Islet precursor cell (in vitro differentiated cells): Measurements from ENCODE around the gene YWHAG.
"Not testable (repeated sequence)": the region's sequence is repeated elsewhere in the genome, so short reads cannot be mapped to it uniquely, and the experiment has no call there.

Experiments
- DNase-seq: peaks from one replicate; pipeline ENCODE4 v3.0.0-alpha.2; 2018

YWHAG gene

DNA sequence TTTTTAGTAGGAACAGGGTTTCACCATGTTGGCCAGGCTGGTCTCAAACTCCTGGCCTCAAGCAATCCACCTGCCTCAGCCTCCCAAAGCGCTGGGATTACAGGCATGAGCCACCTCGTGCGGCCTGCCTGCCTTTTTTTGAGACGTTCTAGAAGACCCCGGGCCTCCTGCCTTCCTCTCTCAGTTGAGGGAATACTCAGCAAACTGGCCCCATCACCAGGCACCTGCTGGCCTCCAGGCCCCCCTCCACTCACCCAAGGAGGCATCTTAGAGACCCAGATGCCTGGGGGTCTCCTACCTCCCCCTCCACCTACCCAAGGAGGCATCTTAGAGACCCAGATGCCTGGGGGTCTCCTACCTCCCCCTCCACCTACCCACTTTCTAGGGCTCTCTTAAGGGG lies 65.9 kb downstream of the YWHAG start:
- not testable (repeated sequence) for DNase-seq

DNA sequence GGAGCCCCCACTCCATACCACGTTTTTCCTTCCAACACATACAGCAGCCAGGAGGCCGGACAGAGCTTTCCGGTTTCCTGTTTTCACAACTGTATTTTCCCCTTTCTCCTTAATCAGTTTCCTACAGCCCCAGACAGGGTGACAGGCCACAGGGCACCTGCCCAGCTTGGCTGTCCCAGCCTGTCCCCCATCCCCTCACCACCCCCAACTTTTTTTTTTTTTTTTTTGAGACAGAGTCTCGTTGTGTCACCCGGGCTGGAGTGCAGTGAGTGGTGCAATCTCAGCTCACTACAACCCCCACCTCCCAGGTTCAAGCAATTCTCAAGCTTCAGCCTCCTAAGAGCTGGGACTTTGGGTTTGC lies 66.6 kb downstream of the YWHAG start:
- no peak for DNase-seq

DNA sequence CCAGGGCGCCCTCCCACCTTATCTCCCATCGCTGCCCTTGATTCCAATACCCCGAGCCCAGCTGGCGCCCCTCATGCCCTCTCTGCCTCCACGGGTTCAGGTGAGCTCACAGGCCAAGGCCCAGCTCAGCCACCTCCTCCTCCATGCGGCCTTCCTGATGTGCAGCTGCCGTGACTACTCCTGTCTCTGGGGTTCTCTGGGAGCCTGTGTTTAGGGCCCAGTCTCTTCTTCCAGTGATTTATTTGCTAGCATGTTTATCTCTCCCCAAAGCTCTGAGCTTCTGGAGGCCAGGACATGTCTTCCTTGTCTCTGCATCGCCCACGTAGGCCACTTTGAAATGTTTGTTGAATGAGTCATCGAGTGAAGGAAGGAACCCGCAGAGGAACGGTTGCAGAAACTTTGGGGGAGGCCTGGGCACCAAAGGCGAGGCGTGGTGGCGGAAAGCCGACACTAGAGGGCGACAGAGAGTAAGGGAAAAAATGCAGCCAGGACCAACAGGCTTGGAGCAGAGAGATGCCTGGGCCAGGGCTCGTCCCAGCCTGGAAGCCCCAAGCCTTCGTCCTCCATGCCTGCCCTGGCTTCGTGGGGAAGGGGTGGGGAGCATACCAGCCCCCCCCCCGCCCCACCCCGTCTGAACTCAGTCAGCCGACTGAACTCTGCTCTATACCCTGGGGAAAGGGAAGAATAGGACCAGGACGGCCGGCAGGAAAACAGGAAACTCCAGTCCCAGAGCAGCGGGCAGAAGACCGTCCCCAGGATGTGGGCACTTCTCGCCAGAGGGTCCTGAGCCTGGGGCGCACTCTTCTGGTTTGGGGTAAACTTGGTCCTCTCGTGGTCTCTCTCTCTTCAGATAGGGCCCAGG lies 67.2 kb downstream of the YWHAG start:
- DNase-seq, result peak; percentile 99

DNA sequence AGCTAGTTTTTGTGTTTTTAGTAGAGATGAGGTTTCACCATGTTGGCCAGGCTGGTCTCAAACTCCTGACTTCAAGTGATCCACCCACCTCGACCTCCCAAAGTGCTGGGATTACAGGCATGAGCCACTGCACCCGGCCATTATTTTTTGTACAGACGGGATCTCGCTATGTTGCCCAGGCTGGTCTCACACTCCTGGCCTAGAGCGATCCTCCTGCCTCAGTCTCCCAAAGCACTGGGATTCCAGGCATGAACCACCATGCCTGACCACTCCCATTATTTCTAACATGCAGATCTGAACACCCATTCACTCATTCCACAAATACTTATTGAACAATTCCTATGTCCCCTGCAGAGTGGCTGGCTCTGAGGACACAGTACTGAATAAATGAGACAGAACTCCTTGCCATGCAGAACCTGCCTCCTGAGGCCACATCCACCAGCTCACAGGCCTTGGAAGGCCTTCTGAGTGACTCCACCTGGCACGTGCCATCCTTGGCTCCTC lies 67.9 kb downstream of the YWHAG start:
- DNase-seq, result not testable (repeated sequence)

GRCh38 chr7:76286842-76287403 lies 71.9 kb downstream of the YWHAG start:
- no peak for DNase-seq

DNA sequence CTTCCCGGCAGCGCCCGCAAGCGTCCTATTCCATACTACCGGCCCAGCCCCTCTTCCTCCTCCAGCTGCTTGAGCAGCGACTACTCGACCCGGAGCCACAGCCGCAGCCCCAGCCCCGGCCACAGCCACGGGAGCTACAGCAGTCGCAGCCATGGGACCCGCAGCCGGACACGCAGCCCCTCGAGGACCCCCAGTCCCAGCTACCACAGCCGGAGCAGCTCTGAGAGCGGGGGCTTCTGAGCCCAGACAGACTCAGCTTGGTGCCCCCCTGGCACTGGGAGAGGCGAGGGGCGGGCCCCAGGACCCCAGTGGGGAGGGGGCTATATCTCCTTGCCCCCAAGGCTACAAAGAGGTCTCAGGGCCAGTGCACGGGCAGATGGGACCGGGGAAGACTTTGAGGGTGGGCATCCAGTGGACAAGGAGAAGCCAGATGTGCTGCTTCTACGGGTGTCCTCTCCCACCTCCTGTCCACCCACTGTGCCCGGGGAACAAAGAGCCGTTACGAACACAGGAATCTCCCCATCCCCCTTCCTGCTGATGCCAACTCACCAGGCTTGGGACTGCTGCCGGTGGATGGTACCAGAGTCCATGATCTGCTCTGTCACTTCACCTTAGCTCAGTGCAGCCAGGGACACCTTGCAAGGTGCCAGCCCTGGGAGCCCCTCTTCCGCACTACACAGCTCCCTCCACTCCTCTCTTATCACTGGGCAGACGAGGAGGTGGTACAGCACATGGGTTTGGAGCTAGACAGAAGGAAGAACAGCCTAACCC lies 73.0 kb downstream of the YWHAG start:
- no peak for DNase-seq

- DNase-seq, result no peak
Measured at GRCh38 chr7:76283254-76284159, 75.3 kb downstream of the YWHAG start.

DNA sequence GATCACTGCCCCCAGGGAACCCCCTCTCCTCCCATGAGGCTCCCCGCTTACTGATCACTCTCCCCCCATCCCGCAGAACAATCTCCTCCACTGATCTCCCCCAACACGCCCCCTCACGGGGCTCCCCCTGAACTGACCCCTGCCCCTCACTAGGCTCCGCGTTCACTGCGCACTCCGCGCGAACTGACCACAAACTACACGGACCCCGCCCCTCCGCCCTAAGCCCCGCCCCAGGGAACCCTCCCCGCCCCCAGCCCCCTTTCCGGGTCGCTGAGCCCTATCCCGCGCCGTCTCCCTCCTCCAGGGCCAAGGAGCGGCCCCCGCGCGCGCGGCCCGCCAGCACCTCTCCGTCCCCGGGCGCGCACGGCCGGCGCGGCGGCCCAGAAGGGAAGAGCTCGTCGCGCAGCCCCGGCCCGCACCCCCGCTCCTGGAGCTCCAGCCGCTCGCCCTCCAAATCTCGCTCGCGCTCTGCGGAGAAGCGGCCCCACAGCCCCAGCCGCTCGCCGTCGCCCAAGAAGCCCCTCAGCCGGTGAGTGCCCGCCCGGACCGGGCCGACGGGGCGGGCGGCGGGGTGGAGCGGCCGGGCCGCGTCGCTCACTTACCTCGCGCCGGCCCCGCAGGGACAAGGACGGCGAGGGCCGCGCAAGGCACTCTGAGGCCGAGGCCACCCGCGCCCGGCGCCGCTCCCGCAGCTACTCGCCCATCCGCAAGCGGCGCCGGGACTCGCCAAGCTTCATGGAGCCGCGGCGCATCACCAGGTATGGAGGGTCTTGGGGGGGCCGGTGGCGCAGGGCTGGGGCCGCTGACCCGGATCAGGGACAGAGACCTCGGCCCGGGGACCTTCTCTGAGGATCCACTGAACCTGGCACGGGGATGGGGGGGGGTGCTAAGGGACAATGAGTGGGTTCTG lies 76.2 kb downstream of the YWHAG start:
- DNase-seq, result peak; percentile 83

GRCh38 chr7:76281706-76282343 lies 77.0 kb downstream of the YWHAG start:
- no peak for DNase-seq

- no peak for DNase-seq
Measured at GRCh38 chr7:76281006-76281705, 77.6 kb downstream of the YWHAG start.

DNA sequence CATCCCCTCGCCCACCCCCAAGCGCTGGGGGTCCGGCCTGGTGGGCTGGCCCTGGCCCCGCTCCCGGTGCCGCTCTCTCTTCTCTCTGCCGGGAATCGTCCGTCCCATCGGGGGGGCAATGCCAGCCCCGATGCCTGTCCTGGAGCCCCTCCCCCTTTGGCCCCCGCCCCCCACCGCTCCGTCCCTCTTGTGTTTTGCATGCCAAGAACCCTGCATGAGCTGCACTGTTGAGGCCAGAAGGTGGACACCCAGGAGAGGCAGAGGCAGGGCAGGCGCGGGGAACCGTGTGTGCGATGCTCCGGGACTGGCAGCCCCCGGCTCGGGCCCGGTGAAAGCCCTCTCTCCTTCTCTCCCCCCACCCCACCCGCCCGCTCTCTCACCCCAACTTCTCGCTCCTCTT lies 78.4 kb downstream of the YWHAG start:
- no peak for DNase-seq

- DNase-seq, result no peak
Measured at GRCh38 chr7:76278540-76278939, 80.3 kb downstream of the YWHAG start.
